ENCODE measurements around the gene SVEP1. TPM values are rescaled to one million over a fixed set of nuclear protein-coding genes. Genes with fewer than 3 reads are reported as not detected.

Gene SVEP1
- total RNA-seq, 2 donors from 2014 or later = 0.44 to 0.46 TPM

DNA sequence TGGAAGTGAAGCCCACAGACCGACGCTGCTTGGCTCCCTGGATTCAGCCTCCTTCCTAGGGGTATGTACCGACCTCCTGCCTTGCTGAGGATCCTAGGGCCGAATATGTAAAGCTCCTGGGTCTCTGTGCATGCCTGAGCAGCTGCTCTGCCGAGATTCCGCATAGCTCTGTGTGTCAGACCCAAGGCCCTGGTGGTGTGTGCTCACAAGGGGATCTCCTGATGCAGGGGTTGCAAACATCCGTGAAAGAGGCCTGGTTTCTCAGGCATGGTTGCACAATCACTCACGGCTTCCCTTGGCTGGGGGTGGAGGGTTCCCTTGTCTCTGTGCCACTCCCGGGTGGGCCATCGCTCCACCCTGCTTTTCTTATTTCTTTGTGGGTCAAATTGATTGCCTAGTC is 19.9 kb upstream of the SVEP1 start:
- Mint-ChIP-seq H3K9me3 (peaks cover 19% of the 10 kb centered on the region), H3K4me1 (peaks cover 6% of the 10 kb centered on the region), H3K36me3 (ENCODE audit: low read depth) (no peaks in the 10 kb centered on the region), H3K27me3 (ENCODE audit: insufficient read depth) (no peaks in the 10 kb centered on the region), H3K27ac (no peak overlapping the region), H3K4me3 (no peak overlapping the region)
- H3K27me3 ChIP-seq (ENCODE audit: control insufficient read depth, insufficient read depth, low read length, poor library complexity, severe bottlenecking) = no peaks in the 10 kb centered on the region
- no peak overlapping the region for H3K9ac ChIP-seq (ENCODE audit: extremely low read depth, low read length, poor library complexity, severe bottlenecking)
- H3K9me3 ChIP-seq (ENCODE audit: control insufficient read depth, low read length) = no peaks in the 10 kb centered on the region
- peaks cover 3% of the 10 kb centered on the region for H3K4me1 ChIP-seq (ENCODE audit: control insufficient read depth, insufficient read depth, low read length)
- H3K4me3 ChIP-seq (ENCODE audit: low read length) = no peak overlapping the region
- H3K36me3 ChIP-seq (ENCODE audit: control insufficient read depth, insufficient read depth, low read length) = no peaks in the 10 kb centered on the region
- no peak overlapping the region for H3K27ac ChIP-seq (ENCODE audit: low read depth, low read length)
- 72 to 83% methylated on average over 7 to 10 of the region's 10 CpGs for WGBS, 2 experiments (ENCODE audit: insufficient coverage in 1 of 2, insufficient read length in 1 of 2)
- DNase-seq = peak; percentile 69
- TF ChIP-seq, protein P1, sequence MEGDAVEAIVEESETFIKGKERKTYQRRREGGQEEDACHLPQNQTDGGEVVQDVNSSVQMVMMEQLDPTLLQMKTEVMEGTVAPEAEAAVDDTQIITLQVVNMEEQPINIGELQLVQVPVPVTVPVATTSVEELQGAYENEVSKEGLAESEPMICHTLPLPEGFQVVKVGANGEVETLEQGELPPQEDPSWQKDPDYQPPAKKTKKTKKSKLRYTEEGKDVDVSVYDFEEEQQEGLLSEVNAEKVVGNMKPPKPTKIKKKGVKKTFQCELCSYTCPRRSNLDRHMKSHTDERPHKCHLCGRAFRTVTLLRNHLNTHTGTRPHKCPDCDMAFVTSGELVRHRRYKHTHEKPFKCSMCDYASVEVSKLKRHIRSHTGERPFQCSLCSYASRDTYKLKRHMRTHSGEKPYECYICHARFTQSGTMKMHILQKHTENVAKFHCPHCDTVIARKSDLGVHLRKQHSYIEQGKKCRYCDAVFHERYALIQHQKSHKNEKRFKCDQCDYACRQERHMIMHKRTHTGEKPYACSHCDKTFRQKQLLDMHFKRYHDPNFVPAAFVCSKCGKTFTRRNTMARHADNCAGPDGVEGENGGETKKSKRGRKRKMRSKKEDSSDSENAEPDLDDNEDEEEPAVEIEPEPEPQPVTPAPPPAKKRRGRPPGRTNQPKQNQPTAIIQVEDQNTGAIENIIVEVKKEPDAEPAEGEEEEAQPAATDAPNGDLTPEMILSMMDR (conservative IDR thresholded peaks at IDR 0.05) = no peak

DNA sequence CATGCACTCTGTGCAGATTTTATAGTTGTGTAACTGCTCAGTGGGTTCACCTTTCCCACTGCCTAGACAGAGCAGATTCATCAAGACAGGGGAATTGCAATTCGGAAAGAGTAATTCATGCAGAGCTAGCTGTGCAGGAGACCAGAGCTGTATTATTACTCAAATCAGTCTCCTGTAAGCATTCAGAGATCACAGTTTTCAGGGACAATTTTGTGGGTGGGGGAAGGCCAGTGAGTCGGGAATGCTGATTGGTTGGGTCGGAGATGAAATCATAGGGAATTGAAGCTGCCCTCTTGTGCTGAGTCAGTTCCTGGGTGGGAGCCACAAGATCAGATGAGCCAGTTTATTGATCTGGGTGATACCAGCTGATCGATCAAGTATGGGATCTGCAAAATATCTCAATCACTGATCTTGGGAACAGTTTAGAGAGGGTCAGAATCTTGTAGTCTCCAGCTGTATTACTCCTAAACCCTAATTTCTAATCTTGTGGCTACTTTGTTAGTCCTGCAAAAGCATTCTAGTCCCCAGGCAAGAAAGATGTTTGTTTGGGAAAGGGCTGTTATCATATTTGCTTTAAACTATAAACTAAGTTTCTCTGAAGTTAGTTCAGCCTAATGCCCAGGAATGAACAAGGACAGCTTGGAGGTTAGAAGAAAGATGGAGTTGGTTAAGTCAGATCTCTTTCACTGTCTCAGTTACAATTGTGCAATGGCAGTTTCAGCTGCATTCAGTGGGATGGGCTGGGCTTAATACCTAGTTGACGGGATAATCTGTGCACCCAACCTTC is 12.7 kb upstream of the SVEP1 start:
- no peak overlapping the region for H3K27ac Mint-ChIP-seq
- WGBS, 2 experiments (ENCODE audit: insufficient coverage in 1 of 2, insufficient read length in 1 of 2) = 85 to 100% methylated on average over 2 to 5 of the region's 5 CpGs

DNA sequence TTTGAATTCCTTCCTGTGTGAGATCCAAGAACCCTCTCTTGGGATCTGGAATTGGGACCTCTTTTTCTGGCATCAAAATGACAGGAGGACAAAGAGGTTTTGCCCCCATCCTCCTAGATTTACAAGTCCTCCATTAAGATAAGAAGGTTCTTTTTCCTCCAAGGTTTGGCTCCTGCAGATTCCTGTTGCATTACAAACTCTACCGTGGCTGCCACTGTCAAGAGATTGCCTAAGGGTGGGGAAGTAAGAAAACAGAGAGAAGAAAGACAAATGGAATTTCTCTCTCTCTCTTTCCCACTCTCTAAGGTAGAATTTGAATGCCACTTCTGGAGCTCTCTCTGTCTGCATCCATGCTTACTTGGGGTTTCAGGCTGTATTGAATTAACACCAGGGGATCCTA is 12.0 kb upstream of the SVEP1 start:
- Mint-ChIP-seq H3K4me3 (no peak overlapping the region), H3K4me1 (peaks cover 2% of the 10 kb centered on the region), H3K9me3 (peaks cover 31% of the 10 kb centered on the region), H3K27ac (no peak overlapping the region), H3K36me3 (ENCODE audit: low read depth) (peaks cover 3% of the 10 kb centered on the region), H3K27me3 (ENCODE audit: insufficient read depth) (peaks cover 2% of the 10 kb centered on the region)
- Histone ChIP-seq H3K4me1 (ENCODE audit: control insufficient read depth, insufficient read depth, low read length) (no peaks in the 10 kb centered on the region), H3K27me3 (ENCODE audit: control insufficient read depth, insufficient read depth, low read length, poor library complexity, severe bottlenecking) (no peaks in the 10 kb centered on the region), H3K9me3 (ENCODE audit: control insufficient read depth, low read length) (peaks cover 15% of the 10 kb centered on the region), H3K4me3 (ENCODE audit: low read length) (no peak overlapping the region), H3K9ac (ENCODE audit: extremely low read depth, low read length, poor library complexity, severe bottlenecking) (no peak overlapping the region), H3K27ac (ENCODE audit: low read depth, low read length) (no peak overlapping the region), H3K36me3 (ENCODE audit: control insufficient read depth, insufficient read depth, low read length) (no peaks in the 10 kb centered on the region)
- TF ChIP-seq, protein P1 (conservative IDR thresholded peaks at IDR 0.05) = no peak
- WGBS, 2 experiments (ENCODE audit: insufficient coverage in 1 of 2, insufficient read length in 1 of 2) = 29% methylated on average over 1 of the region's 1 CpG; no CpG with 5 or more reads in 1 of the 2 experiments
- no peak for DNase-seq

More for the DNA sequence above, 12.7 kb upstream of the SVEP1 start:
- Histone ChIP-seq H3K4me1 (ENCODE audit: control insufficient read depth, insufficient read depth, low read length) (no peaks in the 10 kb centered on the region), H3K9me3 (ENCODE audit: control insufficient read depth, low read length) (peaks cover 15% of the 10 kb centered on the region), H3K36me3 (ENCODE audit: control insufficient read depth, insufficient read depth, low read length) (no peaks in the 10 kb centered on the region), H3K4me3 (ENCODE audit: low read length) (no peak overlapping the region), H3K9ac (ENCODE audit: extremely low read depth, low read length, poor library complexity, severe bottlenecking) (no peak overlapping the region), H3K27me3 (ENCODE audit: control insufficient read depth, insufficient read depth, low read length, poor library complexity, severe bottlenecking) (no peaks in the 10 kb centered on the region), H3K27ac (ENCODE audit: low read depth, low read length) (no peak overlapping the region)
- H3K36me3 Mint-ChIP-seq (ENCODE audit: low read depth) = peaks cover 2% of the 10 kb centered on the region
- TF ChIP-seq, protein P1 (conservative IDR thresholded peaks at IDR 0.05) = no peak
- DNase-seq = no peak
- peaks cover 2% of the 10 kb centered on the region for H3K4me1 Mint-ChIP-seq
- peaks cover 32% of the 10 kb centered on the region for H3K9me3 Mint-ChIP-seq
- no peak overlapping the region for H3K4me3 Mint-ChIP-seq
- H3K27me3 Mint-ChIP-seq (ENCODE audit: insufficient read depth) = peaks cover under 1% of the 10 kb centered on the region
